NCI-H1694 treated with DMSO at 0.1 percent for 48 hours (cell line): ENCODE results near the gene IL21R.
"Not testable (repeated sequence)": the region's sequence is repeated elsewhere in the genome, so short reads cannot be mapped to it uniquely, and the experiment has no call there.

Experiments
- DNase-seq: peaks from one replicate; lab custom pipeline; 2025; lab: John Stamatoyannopoulos, UW

The IL21R gene

GRCh38 chr16:27428026-27428785 lies 26.2 kb downstream of the IL21R start:
- DNase-seq: no peak

GRCh38 chr16:27429330-27429871 lies 27.4 kb downstream of the IL21R start:
- DNase-seq: no peak

GRCh38 chr16:27429981-27430441 lies 28.0 kb downstream of the IL21R start:
- no peak for DNase-seq

GRCh38 chr16:27430512-27430911 lies 28.5 kb downstream of the IL21R start:
- DNase-seq: no peak

- DNase-seq: no peak
These were observed 29.0 kb downstream of the IL21R start for GRCh38 chr16:27430923-27431484.

- no peak for DNase-seq
These were observed 30.0 kb downstream of the IL21R start for GRCh38 chr16:27431773-27432532.

- no peak for DNase-seq
These were observed 30.6 kb downstream of the IL21R start for GRCh38 chr16:27432558-27432957.

GRCh38 chr16:27433191-27433590 lies 31.2 kb downstream of the IL21R start:
- DNase-seq: not testable (repeated sequence)

GRCh38 chr16:27433636-27434035 lies 31.7 kb downstream of the IL21R start:
- no peak for DNase-seq

GRCh38 chr16:27434141-27435051 lies 32.4 kb downstream of the IL21R start:
- no peak for DNase-seq

- not testable (repeated sequence) for DNase-seq
These were observed 33.2 kb downstream of the IL21R start for GRCh38 chr16:27435146-27435545.

GRCh38 chr16:27436065-27436464 lies 34.1 kb downstream of the IL21R start:
- DNase-seq: no peak

GRCh38 chr16:27436921-27437650 lies 35.1 kb downstream of the IL21R start:
- DNase-seq: no peak

- DNase-seq: no peak
These were observed 36.0 kb downstream of the IL21R start for GRCh38 chr16:27437946-27438345.

- DNase-seq: no peak
These were observed 37.5 kb downstream of the IL21R start for GRCh38 chr16:27439271-27440018.

GRCh38 chr16:27441276-27441675 lies 39.3 kb downstream of the IL21R start:
- no peak for DNase-seq

- no peak for DNase-seq
These were observed 40.0 kb downstream of the IL21R start for GRCh38 chr16:27441998-27442397.

- no peak for DNase-seq
These were observed 42.0 kb downstream of the IL21R start for GRCh38 chr16:27444015-27444414.

GRCh38 chr16:27444470-27444869 lies 42.5 kb downstream of the IL21R start:
- DNase-seq: no peak

- no peak for DNase-seq
These were observed 43.7 kb downstream of the IL21R start for GRCh38 chr16:27445502-27446175.
